ENCODE data around the gene HAUS8. TPM values are rescaled to one million over a fixed set of nuclear protein-coding genes. Genes with fewer than 3 reads are reported as not detected.
"Not testable (repeated sequence)": the region's sequence is repeated elsewhere in the genome, so short reads cannot be mapped to it uniquely, and the experiment has no call there.

Gene HAUS8
- total RNA-seq, 1 experiment from 2014 or later, result 9.8 TPM

DNA sequence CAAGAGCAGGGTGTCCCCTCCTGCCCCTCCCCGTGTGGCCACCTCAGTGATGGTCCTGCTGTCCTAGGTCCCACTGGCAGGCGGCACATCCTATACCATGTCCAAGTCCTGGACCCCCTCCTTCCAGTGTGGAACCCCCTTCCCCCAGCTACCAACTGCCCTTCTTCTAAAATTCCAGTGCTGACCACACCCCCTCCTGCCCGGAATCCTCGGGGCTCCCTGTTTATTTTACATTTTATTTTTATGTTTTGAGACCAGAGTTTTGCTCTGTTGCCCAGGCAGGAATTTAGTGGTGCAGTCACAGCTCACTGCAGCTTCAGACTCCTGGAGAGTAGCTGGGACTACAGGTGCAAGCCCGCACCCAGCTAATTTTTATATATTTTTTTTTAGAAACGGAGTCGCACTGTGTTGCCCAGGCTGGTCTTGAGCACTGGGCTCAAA, 47.7 kb downstream of the HAUS8 start:
- H3K9me3 ChIP-seq, result no peaks in the 10 kb centered on the region; the same call in 1 of the 2 replicates
- H3K27me3 ChIP-seq, result peaks cover 25% of the 10 kb centered on the region
- H3K4me3 ChIP-seq, result no peak overlapping the region
- H3K36me3 ChIP-seq, result no peaks in the 10 kb centered on the region
- no peak for DNase-seq

DNA sequence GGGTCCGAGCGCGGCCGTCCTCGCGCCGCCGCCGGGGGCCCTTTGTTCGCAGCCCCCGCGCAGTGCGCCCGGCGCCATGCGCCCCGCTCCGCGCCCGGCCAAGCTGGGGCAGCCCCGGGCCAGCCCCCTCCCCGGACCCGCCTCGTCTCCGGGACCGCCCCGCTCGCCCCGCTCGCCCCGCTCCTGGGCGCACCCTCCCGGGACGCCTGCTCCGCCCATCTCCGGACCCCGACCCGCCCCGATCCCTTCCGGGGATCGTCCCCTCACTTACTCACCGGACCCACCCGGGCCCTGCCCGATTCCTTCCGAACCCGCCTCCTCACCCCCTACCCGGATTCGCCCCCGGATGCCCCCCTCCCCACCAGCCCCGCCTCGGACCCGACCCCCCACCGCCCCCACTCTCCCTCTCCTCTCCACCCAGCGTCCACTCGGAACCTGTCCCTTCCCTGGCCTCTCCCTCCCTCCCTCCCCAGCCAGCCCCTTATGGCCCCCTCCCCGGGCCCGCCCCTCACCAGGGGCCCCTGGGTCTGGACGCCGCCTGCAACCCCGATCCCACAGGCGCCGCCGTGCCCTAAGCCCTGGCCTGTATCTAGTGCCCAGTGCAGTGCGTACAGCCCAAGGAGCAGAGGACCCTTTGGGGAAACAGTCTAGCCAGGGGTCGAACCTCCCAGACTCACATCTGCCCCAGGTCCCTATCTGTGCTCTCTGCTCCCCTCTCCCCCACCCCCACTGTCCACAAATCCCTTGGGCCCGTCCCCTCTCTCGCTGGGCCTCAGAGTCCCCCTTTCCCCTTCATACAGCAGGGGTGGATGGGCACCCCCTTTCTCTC, 48.3 kb downstream of the HAUS8 start, which contains the start of gene CPAMD8:
TSS of gene CPAMD8 (minus strand) at position 105 of the 829 bp plus-strand sequence. CDS start 168 bp downstream, outside the sequence.
- H3K4me3 ChIP-seq, result no peak within 1 kb of the TSS
- DNase-seq, result no peak
- peaks cover 25% of the 10 kb centered on the region for H3K27me3 ChIP-seq
- no peaks in the 10 kb centered on the region for H3K36me3 ChIP-seq
- H3K9me3 ChIP-seq, result no peaks in the 10 kb centered on the region; the same call in 1 of the 2 replicates

DNA sequence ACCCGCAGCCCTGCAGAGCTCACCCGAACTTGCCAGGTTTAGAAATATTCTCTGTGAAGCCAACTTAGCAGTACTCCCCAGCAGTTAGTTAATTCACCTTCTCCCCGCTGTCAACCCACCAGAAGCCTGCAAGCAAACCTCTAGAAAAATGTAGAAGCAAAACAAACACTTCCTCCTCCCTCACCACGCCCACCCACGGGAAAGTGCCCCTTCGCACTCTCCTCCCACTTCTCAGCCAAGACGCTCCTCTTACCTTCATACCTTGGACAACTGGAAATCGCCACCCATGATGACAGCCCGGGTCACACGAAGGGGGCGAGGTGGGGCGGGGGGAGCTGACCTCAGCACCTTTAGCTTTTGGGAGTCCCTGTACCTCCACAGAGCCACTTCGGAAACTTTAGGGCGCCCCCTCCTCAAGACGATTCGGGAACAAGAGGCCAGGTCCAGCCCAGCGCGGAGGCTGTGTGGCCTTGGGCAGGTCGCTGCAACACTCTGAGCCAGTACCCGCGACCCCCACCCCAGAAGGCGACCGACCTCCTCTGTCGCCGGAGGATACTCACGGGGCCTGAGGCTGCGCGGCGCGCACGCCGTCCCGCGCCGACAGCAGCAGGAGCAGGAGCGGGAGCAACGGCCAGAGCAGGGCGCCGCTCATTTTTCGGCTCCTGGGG, 49.1 kb downstream of the HAUS8 start:
- no peaks in the 10 kb centered on the region for H3K36me3 ChIP-seq
- H3K27me3 ChIP-seq, result peaks cover 25% of the 10 kb centered on the region
- H3K4me3 ChIP-seq, result no peak overlapping the region
- peaks cover under 1% of the 10 kb centered on the region; the same call in 1 of the 2 replicates for H3K9me3 ChIP-seq
- no peak for DNase-seq

DNA sequence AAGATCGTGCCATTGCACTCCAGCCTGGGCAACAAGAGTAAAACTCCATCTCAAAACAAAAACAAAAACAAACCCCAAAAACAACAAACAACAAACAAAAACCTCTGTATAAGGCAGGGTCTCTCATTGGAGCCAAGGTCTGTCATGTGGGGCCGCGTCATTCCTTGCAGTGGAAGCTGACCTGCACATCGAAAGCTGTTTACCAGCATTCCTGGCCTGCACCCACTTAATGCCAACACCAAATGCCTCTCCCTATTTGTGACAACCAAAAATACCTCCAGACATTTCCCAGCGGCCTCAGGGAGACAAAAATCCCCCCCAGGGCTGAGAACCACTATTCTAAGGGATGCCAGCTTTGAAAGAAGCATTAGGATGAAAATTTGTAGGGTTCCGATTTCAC, 49.9 kb downstream of the HAUS8 start:
- H3K36me3 ChIP-seq, result no peaks in the 10 kb centered on the region
- DNase-seq, result no peak
- peaks cover 5% of the 10 kb centered on the region; the same call in 1 of the 2 replicates for H3K9me3 ChIP-seq

DNA sequence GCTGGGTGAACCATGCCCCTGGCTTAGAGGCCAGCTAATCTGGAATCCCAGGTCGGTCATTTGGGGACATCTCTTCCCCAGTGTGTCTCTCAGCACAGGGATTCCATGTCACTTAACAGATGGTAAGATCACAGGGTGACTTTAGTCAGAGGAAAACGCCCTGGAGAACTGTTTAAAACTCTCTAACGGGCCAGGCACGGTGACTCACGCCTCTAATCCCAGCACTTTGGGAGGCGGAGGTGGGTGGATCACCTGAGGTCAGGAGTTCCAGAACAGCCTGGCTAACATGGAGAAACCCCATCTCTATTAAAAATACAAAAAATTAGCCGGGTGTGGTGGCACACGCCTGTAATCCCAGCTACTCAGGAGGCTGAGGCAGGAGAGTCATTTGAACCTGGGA, 50.3 kb downstream of the HAUS8 start:
- not testable (repeated sequence) for H3K36me3 ChIP-seq, H3K9me3 ChIP-seq, H3K4me3 ChIP-seq, DNase-seq
- peaks cover 25% of the 10 kb centered on the region for H3K27me3 ChIP-seq

More for the DNA sequence above, 49.9 kb downstream of the HAUS8 start:
- Histone ChIP-seq H3K4me3 (no peak overlapping the region), H3K27me3 (peaks cover 25% of the 10 kb centered on the region)

DNA sequence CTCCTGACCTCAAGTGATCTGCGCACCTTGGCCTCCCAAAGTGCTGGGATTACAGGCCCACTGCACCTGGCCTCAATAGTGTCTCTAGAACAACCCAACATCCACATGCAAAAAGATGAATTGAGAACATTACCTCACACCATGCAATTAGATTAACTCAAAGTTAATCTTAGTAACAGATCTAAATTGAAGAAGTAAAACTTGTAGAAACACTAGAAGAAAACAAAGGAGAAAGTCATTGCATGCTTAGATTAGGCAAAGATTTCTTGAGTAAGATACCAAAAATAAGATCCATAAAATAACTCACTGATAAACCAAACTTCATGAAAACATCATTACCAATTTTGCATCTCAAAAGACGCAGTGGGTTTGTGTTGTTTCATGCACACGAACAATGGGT, 51.4 kb downstream of the HAUS8 start:
- Histone ChIP-seq H3K9me3 (peaks cover 5% of the 10 kb centered on the region; the same call in 1 of the 2 replicates), H3K36me3 (no peaks in the 10 kb centered on the region), H3K27me3 (peaks cover 25% of the 10 kb centered on the region), H3K4me3 (no peak overlapping the region)
- no peak for DNase-seq

DNA sequence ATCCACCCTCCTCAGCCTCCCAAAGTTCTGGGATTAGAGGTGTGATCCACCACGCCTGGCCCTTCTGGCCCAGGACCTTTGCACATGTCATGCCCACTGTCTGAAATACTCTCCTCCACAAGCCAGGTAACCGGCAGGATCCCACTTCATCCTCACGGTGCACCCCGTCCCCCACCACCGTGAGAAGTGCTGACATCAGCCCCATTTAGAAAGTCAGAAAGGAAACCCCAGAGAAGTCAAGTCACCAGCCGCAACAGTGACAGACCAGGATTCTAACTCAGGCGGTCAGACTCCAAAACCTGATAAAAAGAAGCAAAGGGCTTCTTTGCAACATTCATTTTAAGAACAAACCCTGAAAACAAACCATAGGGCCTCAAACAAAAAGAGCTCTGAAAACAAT, 52.5 kb downstream of the HAUS8 start:
- no peak for DNase-seq
- Histone ChIP-seq H3K27me3 (peaks cover 20% of the 10 kb centered on the region), H3K9me3 (peaks cover 5% of the 10 kb centered on the region; the same call in 1 of the 2 replicates), H3K4me3 (no peak overlapping the region), H3K36me3 (no peaks in the 10 kb centered on the region)

DNA sequence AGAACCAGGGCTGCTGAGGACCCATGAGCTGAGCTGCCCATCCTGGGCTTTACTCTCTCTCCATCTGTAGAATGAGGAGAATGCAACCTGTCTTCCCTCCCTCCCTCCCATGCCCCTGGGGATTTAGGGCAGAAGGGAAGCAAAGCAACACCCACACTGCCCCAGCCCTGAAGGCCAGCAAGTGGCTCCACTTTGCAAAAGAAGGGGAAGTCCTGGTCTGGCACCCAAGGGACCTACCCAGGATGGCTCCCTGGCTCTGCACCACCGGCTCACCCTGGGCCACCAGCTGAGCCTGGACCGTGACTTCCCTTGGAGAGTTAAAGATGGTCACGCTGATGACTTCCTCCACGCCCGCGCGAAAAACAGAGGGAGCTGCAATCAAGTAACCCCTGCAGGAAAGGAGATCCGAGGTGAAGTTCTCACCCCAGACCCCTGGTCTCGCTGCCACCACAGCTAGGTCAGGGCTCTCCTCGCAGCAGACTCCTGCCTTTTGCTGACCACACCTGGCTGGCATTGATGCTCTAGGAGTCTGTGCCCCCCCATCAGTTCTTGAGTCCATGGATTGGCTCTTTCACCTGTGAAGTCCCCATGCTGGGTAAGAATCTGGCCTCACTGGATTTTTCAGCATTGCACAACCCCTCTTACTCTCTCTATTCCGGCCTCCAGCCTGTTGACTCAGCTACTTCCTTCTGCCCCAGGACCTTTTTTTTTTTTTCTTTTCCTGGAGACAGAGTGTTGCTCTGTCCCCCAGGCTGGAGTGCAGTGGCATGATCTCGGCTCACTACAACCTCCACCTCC, 53.3 kb downstream of the HAUS8 start:
- Histone ChIP-seq H3K4me3 (no peak overlapping the region), H3K9me3 (peaks cover 5% of the 10 kb centered on the region; the same call in 1 of the 2 replicates), H3K27me3 (peaks cover 19% of the 10 kb centered on the region), H3K36me3 (no peaks in the 10 kb centered on the region)
- DNase-seq, result no peak

DNA sequence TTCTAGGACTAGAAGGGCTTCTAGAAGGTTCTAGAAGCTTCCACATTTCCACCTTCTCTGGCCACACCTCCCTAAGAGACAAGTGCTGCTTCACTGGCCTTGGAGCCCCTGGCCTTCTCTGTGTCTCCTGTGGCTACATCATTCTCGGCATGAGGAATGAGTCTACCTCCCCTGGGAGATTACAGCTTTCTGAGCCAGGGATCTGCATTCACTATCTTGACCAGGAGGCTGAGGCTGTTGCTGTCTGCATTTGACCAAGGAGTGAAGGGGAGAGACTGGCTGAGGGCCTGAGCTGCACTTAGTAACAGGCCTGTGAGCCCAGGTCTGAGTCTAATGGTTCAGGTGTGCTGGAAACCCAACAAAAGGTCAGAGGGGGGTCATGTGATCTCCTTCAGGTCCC, 53.9 kb downstream of the HAUS8 start:
- Histone ChIP-seq H3K27me3 (peaks cover 21% of the 10 kb centered on the region), H3K9me3 (peaks cover 5% of the 10 kb centered on the region; the same call in 1 of the 2 replicates), H3K36me3 (no peaks in the 10 kb centered on the region), H3K4me3 (no peak overlapping the region)
- no peak for DNase-seq

DNA sequence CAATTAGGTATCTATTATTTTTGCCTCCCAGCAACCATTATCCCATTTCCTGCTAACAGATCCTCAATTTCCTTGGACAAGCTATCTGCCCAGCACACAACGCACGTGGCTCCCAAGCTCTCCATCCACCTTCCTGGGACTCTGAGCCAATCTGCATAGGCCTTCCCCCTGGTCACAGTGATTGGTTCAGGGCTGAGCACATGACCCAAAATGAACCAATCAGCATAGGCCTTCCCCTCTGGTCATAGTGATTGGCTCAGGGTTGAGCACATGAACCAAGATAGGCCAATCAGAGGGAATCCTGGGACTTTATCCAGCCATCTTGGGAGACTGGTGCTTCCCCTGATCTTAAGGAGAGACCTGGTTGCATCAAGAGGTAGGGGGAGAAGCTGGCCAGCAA, 54.4 kb downstream of the HAUS8 start:
- DNase-seq, result peak; percentile 26

DNA sequence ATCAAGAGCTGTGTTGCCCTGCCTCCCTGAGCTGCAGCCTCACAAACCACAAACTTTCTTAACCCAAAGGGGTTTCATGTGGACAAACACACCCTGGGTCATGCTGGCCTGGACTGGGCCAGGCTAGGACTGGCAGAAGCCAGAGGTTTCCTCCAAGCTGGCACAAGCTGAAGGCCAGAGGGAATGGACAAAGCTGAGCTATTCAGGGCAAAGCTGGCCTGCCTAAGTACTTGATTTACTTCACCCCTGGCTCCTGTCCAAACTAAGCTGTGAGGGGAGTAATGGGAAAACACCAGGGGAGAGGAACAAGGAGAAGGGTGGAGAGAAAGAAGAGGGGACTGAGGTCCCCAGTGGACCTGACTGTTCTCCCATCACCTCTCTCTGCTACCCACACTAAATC, 54.9 kb downstream of the HAUS8 start:
- H3K4me3 ChIP-seq, result no peak overlapping the region
- no peak for DNase-seq
- H3K36me3 ChIP-seq, result no peaks in the 10 kb centered on the region
- H3K27me3 ChIP-seq, result peaks cover 21% of the 10 kb centered on the region
- H3K9me3 ChIP-seq, result peaks cover 5% of the 10 kb centered on the region; the same call in 1 of the 2 replicates

More for the DNA sequence above, 54.4 kb downstream of the HAUS8 start:
- Histone ChIP-seq H3K9me3 (peaks cover 5% of the 10 kb centered on the region; the same call in 1 of the 2 replicates), H3K36me3 (no peaks in the 10 kb centered on the region), H3K4me3 (no peak overlapping the region), H3K27me3 (peaks cover 21% of the 10 kb centered on the region)

DNA sequence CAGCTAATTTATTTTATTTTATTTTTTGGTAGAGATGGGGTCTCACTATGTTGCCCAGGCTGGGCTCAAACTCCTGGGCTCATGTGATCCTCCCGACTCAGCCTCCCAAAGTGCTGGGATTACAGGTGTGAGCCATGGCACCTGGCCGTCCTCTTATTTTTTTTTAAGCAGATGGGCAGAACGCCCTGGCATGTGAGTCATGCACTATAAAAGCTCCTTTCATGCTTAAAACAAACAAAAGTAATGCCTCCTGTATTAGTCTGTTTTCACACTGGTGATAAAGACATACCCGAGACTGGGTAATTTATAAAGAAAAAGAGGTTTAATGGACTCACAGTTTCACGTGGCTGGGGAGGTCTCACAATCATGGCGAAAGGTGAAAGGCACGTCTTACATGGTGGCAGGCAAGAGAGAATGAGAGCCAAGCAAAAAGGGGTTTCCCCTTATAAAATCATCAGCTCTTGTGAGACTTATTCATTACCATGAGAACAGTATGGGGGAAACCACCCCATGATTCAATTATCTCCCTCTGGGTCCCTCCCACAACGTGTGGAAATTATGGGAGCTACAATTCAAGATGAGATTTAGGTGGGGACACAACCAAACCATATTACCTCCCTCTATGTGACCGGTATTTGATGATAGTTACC, 60.9 kb downstream of the HAUS8 start:
- DNase-seq, result peak; percentile 25
- H3K27me3 ChIP-seq, result peaks cover 30% of the 10 kb centered on the region
- not testable (repeated sequence) for H3K9me3 ChIP-seq

DNA sequence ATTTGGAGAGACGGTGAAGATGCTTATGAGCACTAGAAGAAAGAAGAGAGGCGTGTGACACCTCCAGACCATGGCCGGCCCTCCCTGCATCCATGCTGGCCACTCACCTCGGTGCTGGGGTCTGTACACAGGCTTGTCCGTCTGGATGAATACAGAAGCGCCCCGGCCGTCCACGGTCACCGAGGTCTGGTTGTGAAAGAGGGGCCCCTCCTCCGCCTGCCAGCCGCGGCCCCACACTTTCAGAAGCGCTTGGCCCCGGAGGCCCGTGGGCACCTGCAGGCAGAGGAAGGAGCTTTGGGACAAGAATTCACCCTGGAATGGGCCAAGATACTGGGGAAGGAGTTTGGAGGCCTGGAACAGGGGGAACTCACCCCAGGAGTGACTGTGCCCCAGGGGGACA, 63.8 kb downstream of the HAUS8 start:
- DNase-seq, result no peak
- Histone ChIP-seq H3K9me3 (peaks cover 9% of the 10 kb centered on the region), H3K27me3 (peaks cover 26% of the 10 kb centered on the region), H3K36me3 (no peaks in the 10 kb centered on the region), H3K4me3 (no peak overlapping the region)

More for the DNA sequence above, 60.9 kb downstream of the HAUS8 start:
- not testable (repeated sequence) for H3K4me3 ChIP-seq, H3K36me3 ChIP-seq

DNA sequence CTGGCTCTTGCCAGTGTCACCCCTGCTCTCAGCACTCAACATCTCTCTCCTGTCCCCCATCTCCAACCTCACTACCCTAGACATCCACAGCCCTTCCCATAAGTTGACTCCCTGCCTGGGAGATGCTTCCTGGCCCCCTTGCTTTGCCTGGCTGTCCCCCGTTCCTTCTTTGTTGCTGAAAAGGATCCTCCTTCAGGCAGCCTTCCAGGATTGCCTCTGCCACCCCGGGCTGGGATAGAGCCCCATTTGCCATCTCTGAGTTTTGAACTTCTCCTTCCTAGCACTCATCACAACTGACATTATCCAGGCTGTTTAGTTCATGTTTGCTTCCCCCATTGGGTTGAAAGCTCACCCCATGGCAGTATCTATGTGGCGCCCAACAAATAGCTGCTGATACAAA, 68.7 kb downstream of the HAUS8 start:
- H3K27me3 ChIP-seq, result 0 out of 2 replicates have a peak, but pooled peaks cover 3% of the 10 kb centered on the region
- no peak overlapping the region for H3K4me3 ChIP-seq
- no peak for DNase-seq
- no peaks in the 10 kb centered on the region for H3K36me3 ChIP-seq
- no peaks in the 10 kb centered on the region for H3K9me3 ChIP-seq

DNA sequence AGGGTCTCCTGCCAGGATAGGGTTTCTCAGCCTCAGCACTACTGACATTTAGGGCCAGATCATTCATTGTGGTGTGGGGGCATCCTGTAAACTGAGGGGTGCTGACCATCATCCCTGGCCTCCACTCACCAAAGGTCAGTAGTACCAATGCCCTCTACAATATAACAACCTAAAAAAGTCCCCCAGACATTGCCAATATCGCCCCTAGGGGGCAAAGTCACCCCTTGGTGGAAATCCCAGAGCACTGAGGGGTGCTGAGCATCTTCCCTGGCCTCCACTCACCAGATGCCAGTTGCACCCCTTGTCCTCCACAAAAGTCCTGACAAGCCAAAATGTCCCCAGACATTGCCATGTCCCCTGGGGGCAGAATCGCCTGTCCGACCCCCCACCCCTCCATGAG, 70.3 kb downstream of the HAUS8 start:
- H3K27me3 ChIP-seq, result 0 out of 2 replicates have a peak, but pooled peaks cover 3% of the 10 kb centered on the region
- H3K4me3 ChIP-seq, result no peak overlapping the region
- H3K9me3 ChIP-seq, result no peaks in the 10 kb centered on the region
- no peaks in the 10 kb centered on the region for H3K36me3 ChIP-seq
- no peak for DNase-seq

DNA sequence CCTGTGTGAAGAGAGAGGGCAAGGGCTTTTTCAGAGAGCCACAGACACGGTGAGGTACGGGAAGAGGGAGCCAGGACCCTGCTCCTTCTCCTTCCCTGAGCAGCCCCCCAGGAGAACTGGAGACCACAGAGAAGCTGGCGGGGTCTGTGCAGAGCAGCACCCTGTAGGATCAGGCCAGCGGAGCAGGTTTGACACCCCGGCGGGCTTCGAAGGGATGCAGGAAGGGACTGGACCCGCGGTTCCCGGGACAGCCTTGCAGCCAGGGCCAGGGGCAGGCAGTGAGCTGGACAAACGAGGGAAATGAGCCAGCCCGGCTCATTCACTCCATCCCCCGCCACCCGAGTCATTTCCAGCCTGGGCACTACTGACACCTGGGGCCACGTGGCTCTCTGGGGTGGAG, 70.9 kb downstream of the HAUS8 start:
- H3K4me3 ChIP-seq, result no peak overlapping the region
- 0 out of 2 replicates have a peak, but pooled peaks cover 3% of the 10 kb centered on the region for H3K27me3 ChIP-seq
- H3K36me3 ChIP-seq, result no peaks in the 10 kb centered on the region
- DNase-seq, result no peak
- H3K9me3 ChIP-seq, result no peaks in the 10 kb centered on the region
